Hepatocyte (in vitro differentiated cells): Measurements from ENCODE around the gene MATN4.

ENCODE experiments used
- EZH2 ChIP-seq: fragments of 200-600 bp; sonication (generic); IDR thresholded peaks from 2 replicates; pipeline ENCODE4 v1.6.1; 2016; ENCODE audit warnings: antibody characterized with exemption, mild to moderate bottlenecking, borderline replicate concordance
- EZH2phosphoT487 ChIP-seq: fragments of 200-600 bp; sonication (generic); IDR thresholded peaks from one replicate; pipeline ENCODE4 v1.6.1; 2018; ENCODE audit warnings: antibody characterized with exemption, mild to moderate bottlenecking, low read depth, moderate library complexity; ENCODE audit not compliant: unreplicated experiment, severe bottlenecking
- TF ChIP-seq, protein P1 (sequence below): fragments of 200-600 bp; sonication (generic); IDR thresholded peaks from 2 replicates; pipeline ENCODE4 v1.5.1; 2016; ENCODE audit warnings: antibody characterized with exemption, mild to moderate bottlenecking; ENCODE audit not compliant: poor library complexity

DNA sequence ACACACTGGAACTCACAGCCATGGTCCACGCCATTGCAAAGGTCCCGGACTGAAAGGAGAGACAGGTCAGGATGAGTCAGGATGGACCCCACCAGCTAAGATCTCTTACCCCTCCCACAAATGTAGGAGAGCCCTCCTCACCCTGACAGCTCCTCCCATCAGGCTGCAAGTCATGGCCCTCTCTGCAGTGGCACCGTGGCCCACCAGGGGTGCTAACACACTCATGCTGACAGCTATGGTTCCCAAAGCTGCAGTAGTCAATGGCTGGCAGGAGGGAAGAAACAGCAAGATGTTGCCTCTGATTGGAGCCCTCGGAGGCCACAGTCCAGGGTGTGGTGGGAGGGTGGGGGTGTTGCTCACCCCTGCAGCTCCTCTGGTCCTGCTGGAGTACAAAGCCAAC, 7.1 kb downstream of the MATN4 start:
- TF ChIP-seq, protein P1, sequence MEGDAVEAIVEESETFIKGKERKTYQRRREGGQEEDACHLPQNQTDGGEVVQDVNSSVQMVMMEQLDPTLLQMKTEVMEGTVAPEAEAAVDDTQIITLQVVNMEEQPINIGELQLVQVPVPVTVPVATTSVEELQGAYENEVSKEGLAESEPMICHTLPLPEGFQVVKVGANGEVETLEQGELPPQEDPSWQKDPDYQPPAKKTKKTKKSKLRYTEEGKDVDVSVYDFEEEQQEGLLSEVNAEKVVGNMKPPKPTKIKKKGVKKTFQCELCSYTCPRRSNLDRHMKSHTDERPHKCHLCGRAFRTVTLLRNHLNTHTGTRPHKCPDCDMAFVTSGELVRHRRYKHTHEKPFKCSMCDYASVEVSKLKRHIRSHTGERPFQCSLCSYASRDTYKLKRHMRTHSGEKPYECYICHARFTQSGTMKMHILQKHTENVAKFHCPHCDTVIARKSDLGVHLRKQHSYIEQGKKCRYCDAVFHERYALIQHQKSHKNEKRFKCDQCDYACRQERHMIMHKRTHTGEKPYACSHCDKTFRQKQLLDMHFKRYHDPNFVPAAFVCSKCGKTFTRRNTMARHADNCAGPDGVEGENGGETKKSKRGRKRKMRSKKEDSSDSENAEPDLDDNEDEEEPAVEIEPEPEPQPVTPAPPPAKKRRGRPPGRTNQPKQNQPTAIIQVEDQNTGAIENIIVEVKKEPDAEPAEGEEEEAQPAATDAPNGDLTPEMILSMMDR: peak; percentile 20
- TF ChIP-seq EZH2 (no peak), EZH2phosphoT487 (no peak)
